SU-DHL-6 (cell line): ENCODE data around the gene SUSD6.
"Not testable (repeated sequence)": the region's sequence is repeated elsewhere in the genome, so short reads cannot be mapped to it uniquely, and the experiment has no call there.

Experiments
- H2AFZ ChIP-seq: fragments of 200-600 bp; sonication (generic); 2 replicates; pipeline ENCODE4 v1.6.1; 2014; ENCODE audit warnings: low read depth, mild to moderate bottlenecking, moderate library complexity, mixed read lengths, antibody characterized with exemption, low read length; ENCODE audit not compliant: severe bottlenecking
- H3F3A ChIP-seq: fragments of 200-600 bp; shearing (Covaris generic); 2 replicates; pipeline ENCODE4 v1.6.0; 2016; ENCODE audit warnings: antibody characterized with exemption, mild to moderate bottlenecking; ENCODE audit not compliant: insufficient read depth
- H3K27ac ChIP-seq: fragments of 200-600 bp; sonication (generic); 2 replicates; pipeline ENCODE4 v1.5.1; 2016; ENCODE audit warnings: low read depth, mild to moderate bottlenecking, low read length, moderate library complexity, mixed read lengths
- H3K27me3 ChIP-seq: fragments of 200-600 bp; sonication (generic), shearing (Covaris generic); 2 replicates; pipeline ENCODE4 v1.6.0; 2014; ENCODE audit warnings: mild to moderate bottlenecking, low read length
- H3K36me3 ChIP-seq: fragments of 200-600 bp; sonication (generic); 2 replicates; pipeline ENCODE4 v1.6.1; 2014; ENCODE audit warnings: mild to moderate bottlenecking, low read length, mixed read lengths
- H3K4me2 ChIP-seq: fragments of 300-600, 200-600 bp; shearing (Covaris generic), sonication (generic); 2 replicates; pipeline ENCODE4 v1.6.0; 2014; ENCODE audit warnings: low read length, low read depth, mild to moderate bottlenecking; ENCODE audit not compliant: poor library complexity, severe bottlenecking
- H3K4me3 ChIP-seq: fragments of 200-600 bp; sonication (generic); 2 replicates; pipeline ENCODE4 v1.5.1; 2014; ENCODE audit warnings: antibody characterized with exemption, low read length, mild to moderate bottlenecking, mixed read lengths; ENCODE audit not compliant: insufficient read depth, poor library complexity, severe bottlenecking
- H3K79me2 ChIP-seq: fragments of 200-600 bp; sonication (generic); 2 replicates; pipeline ENCODE4 v1.6.1; 2014; ENCODE audit warnings: mild to moderate bottlenecking, low read length, moderate library complexity; ENCODE audit not compliant: insufficient read depth
- H3K9ac ChIP-seq: fragments of 200-600 bp; sonication (generic); 2 replicates; pipeline ENCODE4 v1.7.0; 2014; ENCODE audit warnings: mild to moderate bottlenecking, low read length
- H3K9me2 ChIP-seq: fragments of 200-600 bp; sonication (generic); replicated peaks from 2 replicates; pipeline ENCODE4 v1.6.1; 2014; ENCODE audit warnings: low read length; ENCODE audit not compliant: insufficient read depth
- H3K9me3 ChIP-seq: fragments of 200-600 bp; sonication (generic); 2 replicates; pipeline ENCODE4 v1.6.1; 2014; ENCODE audit warnings: low read length, mixed read lengths; ENCODE audit not compliant: insufficient read depth
- H4K20me1 ChIP-seq: fragments of 200-600 bp; sonication (generic); 2 replicates; pipeline ENCODE4 v1.6.1; 2014; ENCODE audit warnings: low read depth, mild to moderate bottlenecking, antibody characterized with exemption, low read length, moderate library complexity, mixed read lengths
- CTCF ChIP-seq: fragments of 200-600 bp; sonication (generic); IDR thresholded peaks from one replicate; pipeline ENCODE4 v1.5.1; 2017; ENCODE audit warnings: antibody characterized with exemption, mild to moderate bottlenecking, low read length, moderate library complexity; ENCODE audit not compliant: insufficient read depth, poor library complexity, severe bottlenecking
- EZH2phosphoT487 ChIP-seq: fragments of 200-600 bp; sonication (generic), shearing (Covaris generic); conservative IDR thresholded peaks from 2 replicates; pipeline ENCODE4 v1.6.1; 2018; ENCODE audit warnings: mild to moderate bottlenecking, antibody characterized with exemption, low read length, moderate library complexity, mixed read lengths

The SUSD6 gene

GRCh38 chr14:69715725-69716477 is 104.5 kb downstream of the SUSD6 start:
- H3K4me3 ChIP-seq: no peak overlapping the region
- no peak overlapping the region for H2AFZ ChIP-seq
- no peaks in the 10 kb centered on the region for H3K27me3 ChIP-seq
- H3K4me2 ChIP-seq: no peak overlapping the region
- no peaks in the 10 kb centered on the region for H3F3A ChIP-seq
- H3K9me2 ChIP-seq: no peaks in the 10 kb centered on the region
- no peaks in the 10 kb centered on the region; the same call in 1 of the 2 replicates for H4K20me1 ChIP-seq
- no peaks in the 10 kb centered on the region for H3K9me3 ChIP-seq
- H3K9ac ChIP-seq: no peak overlapping the region
- TF ChIP-seq CTCF (no peak), EZH2phosphoT487 (no peak)
- H3K27ac ChIP-seq: no peak overlapping the region
- no peaks in the 10 kb centered on the region for H3K79me2 ChIP-seq
- peaks cover 4% of the 10 kb centered on the region; the same call in 1 of the 2 replicates for H3K36me3 ChIP-seq

- TF ChIP-seq EZH2phosphoT487: no peak
- TF ChIP-seq CTCF: no peak
- H4K20me1 ChIP-seq: no peaks in the 10 kb centered on the region; the same call in 1 of the 2 replicates
- H3K4me3 ChIP-seq: no peak overlapping the region
- no peaks in the 10 kb centered on the region for H3K9me2 ChIP-seq
- H2AFZ ChIP-seq: no peak overlapping the region
- no peaks in the 10 kb centered on the region for H3K27me3 ChIP-seq
- no peaks in the 10 kb centered on the region for H3K79me2 ChIP-seq
- no peaks in the 10 kb centered on the region for H3K9me3 ChIP-seq
- no peaks in the 10 kb centered on the region for H3F3A ChIP-seq
- H3K36me3 ChIP-seq: peaks cover 4% of the 10 kb centered on the region; the same call in 1 of the 2 replicates
- H3K4me2 ChIP-seq: no peak overlapping the region
- H3K27ac ChIP-seq: no peak overlapping the region
- H3K9ac ChIP-seq: no peak overlapping the region
Observed at GRCh38 chr14:69716478-69717187, 105.2 kb downstream of the SUSD6 start.

GRCh38 chr14:69718614-69719013 is 107.2 kb downstream of the SUSD6 start:
- not testable (repeated sequence) for H3K27me3 ChIP-seq, H3K9me2 ChIP-seq, H3F3A ChIP-seq, H3K4me3 ChIP-seq, H2AFZ ChIP-seq, H3K36me3 ChIP-seq, H3K9me3 ChIP-seq, H3K27ac ChIP-seq, H3K9ac ChIP-seq, H4K20me1 ChIP-seq, H3K4me2 ChIP-seq, H3K79me2 ChIP-seq

GRCh38 chr14:69719501-69719951 is 108.1 kb downstream of the SUSD6 start:
- H3K27ac ChIP-seq: no peak overlapping the region

More at GRCh38 chr14:69719501-69719951, 108.1 kb downstream of the SUSD6 start:
- Histone ChIP-seq H3K4me2 (no peak overlapping the region), H2AFZ (no peak overlapping the region), H3K36me3 (no peaks in the 10 kb centered on the region), H3F3A (no peaks in the 10 kb centered on the region), H3K9ac (no peak overlapping the region), H4K20me1 (no peaks in the 10 kb centered on the region; the same call in 1 of the 2 replicates), H3K9me3 (no peaks in the 10 kb centered on the region), H3K27me3 (no peaks in the 10 kb centered on the region), H3K79me2 (no peaks in the 10 kb centered on the region), H3K4me3 (no peak overlapping the region), H3K9me2 (no peaks in the 10 kb centered on the region)
- no peak for TF ChIP-seq CTCF
- TF ChIP-seq EZH2phosphoT487: no peak
